HG02884 (cell line): ENCODE results near the gene IGIP.

Source experiments
- ATAC-seq: cut with Tn5 transposase; IDR thresholded peaks from one replicate; pipeline ENCODE4 v1.9.1; 2021; ENCODE audit warnings: mild to moderate bottlenecking, moderate library complexity; ENCODE audit not compliant: unreplicated experiment

The IGIP gene

DNA sequence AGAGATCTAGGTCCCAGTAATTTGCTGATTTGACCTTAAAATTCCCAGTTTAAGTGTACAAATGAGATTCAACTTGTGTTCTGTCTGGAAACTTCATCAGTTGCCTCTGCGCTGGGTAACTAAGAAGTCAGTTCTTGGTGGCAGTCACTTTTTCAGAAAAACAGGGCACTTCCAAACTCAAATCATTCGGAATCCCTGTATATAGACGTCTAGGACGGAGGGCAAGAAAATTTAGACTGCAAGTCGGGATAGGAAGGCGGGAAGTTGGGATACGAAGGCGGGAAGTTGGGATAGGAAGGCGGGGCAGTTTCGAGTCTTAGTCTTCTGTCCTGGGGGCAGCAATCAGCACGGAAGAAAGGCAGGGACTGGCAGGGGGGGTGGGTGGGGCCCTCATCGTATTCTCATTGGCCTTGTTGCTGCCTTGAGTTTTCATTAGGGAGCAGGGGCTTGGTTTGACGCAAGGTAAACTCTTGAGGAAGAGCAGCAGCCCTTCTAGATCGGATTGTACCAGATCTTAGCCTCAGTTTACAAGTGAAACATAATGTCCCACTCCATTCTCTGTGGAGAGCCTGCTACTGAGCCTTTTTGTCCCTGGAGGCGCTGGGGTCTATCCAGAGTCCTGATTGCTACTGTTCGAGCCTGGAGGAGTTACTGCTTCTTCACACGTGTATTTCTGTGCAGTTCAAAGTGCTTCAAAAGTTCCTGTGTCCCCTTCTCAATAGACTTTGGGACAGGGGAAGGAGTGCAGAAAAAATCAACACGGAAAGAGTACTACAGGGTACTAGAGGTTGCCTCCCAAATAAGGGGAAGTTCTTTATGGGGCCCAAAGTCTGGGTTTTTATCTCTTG, 14.5 kb upstream of the IGIP start:
- no peak for ATAC-seq

- ATAC-seq, result no peak
These were observed 13.7 kb upstream of the IGIP start for GRCh38 chr5:140111859-140112551.

DNA sequence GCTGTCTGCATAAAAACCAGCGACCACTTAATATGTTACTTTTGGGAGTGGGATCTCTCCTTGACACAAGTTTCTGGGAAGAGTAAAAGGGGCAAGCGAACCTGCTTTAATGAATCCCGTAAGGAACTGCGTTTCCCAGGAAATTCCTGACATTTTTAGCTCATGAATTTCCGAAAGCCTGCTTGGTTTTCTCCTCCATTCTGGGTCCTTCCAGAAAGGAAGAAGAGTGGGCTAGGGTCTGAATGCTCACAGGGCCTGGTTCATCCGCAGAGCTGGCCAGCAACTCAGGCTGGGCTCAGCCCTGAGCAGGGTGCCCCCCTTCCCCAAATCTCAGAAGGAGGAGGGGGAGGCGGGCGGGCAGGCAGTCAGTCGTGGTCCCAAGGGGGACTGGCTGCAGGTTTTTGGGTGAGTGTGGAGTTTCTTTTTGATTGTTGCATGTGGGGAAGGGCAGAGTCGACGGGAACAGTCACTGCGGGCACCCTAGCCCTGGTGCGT, 13.0 kb upstream of the IGIP start:
- ATAC-seq, result no peak

- no peak for ATAC-seq
These were observed 12.5 kb upstream of the IGIP start for GRCh38 chr5:140113180-140113698.

DNA sequence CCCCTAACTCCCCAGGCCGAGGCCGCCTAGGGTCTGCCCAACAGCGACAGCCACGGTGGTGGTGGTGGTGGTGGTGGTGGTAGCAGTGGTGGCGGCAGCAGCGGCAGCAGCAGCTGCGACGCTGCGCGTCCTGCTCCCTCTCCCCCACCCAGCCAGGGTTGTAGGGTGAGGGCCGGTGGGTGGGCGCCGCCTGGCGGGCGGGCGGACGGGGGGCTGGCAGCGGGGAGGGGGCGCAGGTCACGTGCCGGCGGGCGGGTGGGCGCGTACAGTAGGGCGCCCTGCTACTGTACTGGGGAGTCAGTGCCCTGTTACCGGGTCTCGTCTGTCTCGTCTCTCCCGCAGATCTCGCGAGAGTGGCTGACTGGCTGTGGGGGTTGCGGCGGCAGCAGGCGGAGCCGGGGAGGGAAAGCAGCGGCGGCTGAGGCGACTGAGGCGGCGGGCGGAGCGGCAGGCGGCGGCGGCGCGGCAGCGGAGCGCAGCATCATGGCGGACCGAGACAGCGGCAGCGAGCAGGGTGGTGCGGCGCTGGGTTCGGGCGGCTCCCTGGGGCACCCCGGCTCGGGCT, 12.0 kb upstream of the IGIP start, which contains the start of gene PURA:
PURA (plus strand) TSS at position 411 of the 565 bp plus-strand sequence; CDS start at position 484, 73 bp downstream.
- peak; percentile 76 for ATAC-seq

GRCh38 chr5:140114341-140115185, 11.2 kb upstream of the IGIP start:
- ATAC-seq, result peak; percentile 27

DNA sequence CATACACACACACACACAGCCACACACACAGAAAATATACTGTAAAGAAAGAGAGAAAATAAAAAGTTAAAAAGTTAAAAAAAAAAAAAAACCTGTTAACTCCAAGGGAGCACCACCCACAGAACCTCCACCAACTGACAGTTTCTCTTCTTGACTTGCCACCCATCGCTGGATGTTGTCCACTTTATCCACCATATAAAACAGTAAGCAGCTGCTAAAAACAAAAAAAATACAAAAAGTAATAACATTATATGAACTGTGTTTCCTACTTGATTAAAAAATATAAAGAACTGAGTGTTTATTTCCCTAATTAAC, 10.6 kb upstream of the IGIP start:
- ATAC-seq, result no peak

GRCh38 chr5:140116716-140117115, 9.0 kb upstream of the IGIP start:
- ATAC-seq, result no peak

DNA sequence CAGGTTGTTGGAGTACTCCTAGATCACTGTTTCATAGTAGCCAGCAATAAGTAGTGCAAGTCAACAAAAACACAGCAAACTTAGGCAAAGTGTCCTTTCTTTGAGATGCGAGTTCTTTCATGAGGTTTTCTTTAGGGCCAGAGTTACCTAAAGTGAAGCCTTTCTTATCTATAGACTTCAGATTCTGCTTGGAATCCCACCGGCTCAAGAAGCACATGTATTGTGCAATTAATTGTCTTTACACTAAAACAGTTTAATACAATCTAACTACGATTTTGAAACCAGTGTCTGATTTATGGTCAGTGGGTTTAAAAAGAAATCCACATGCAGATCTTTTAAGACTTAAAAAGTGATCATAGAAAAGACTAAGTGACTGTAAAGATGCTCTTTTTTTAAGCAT, 8.2 kb upstream of the IGIP start:
- no peak for ATAC-seq

DNA sequence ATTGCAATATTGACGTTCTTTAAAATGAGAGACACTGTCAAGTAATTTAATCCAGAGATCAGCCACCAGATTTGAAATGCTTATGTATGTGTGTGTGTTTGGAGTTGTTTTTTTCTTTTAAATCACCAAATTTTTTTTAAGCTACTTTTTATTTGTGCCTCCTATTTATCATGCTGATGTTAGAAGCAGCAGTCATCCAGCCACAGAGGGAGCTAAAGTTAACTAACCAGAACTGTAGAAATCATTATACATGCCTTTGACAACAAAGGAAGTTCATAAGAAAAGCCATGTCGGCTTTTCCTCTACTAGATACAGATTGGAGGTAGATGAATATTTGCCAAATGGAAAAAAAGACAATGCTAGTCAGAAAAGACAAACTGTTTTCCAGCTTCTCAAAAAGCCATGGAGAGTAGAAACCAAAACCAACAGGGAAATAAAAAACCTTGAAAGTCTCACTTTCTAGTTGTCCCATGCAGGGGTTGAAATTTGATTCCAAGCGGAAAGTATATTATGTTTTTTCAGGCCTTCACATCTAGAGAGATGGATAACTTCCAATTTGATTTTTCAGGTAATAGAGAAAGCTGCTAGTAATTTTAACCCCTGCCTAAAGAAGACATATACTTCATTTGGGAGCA, 7.3 kb upstream of the IGIP start:
- ATAC-seq, result no peak

GRCh38 chr5:140126315-140127012, 727 bp downstream of the IGIP start:
- no peak for ATAC-seq

DNA sequence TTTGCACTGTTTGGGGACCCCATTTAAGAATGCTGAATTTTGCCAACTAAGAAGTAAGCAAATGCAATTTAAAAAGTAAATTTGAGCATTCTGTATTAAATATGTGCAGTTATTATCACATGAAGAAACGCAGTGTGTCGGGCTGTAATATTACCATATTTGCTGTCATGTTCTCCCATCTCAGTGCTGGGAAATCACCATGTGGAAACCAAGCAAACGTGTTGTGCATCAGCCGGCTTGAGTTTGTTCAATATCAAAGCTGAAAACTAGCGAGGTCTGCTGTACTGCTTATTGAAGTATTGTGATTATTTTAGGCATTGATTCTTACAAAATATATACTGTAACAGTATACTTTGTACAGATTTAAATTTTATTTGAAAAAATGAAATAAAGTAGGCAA, 2.6 kb downstream of the IGIP start:
- no peak for ATAC-seq

DNA sequence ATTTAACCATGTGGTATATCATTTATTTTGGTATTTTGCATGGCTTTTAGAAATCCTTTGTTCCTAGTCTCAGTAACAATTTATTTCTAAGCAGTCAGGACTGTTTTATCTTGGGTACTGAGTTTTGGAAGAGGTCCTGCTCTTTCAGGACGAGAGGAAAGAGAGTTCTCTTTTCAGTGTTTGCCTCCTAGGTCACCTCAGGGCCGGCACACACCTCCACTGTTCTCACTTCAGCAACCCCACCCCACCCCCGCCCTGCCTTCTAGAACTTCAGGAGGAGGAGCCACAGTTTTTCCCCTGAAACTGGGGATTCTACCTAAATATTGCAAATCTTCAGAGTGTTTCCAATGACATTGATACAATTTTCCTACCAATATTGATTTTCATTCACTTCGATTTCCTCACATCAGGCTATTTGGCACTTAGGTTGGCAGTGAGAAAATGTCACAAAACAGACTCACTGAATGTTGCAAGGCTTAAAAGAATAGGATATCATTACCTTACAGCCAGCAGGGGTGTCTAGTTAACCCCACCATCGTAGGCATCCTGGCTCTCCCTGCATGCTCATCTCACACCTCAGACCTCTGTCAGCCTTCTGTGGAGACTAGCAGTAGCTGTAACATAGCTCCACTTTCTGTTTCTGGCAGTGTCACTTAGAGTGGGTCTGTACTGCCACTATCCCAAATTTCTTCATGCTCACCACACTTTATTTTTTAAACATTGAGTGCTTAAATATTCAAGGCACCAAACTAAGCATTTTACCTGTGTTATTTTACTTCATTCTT, 5.4 kb downstream of the IGIP start:
- ATAC-seq, result no peak

DNA sequence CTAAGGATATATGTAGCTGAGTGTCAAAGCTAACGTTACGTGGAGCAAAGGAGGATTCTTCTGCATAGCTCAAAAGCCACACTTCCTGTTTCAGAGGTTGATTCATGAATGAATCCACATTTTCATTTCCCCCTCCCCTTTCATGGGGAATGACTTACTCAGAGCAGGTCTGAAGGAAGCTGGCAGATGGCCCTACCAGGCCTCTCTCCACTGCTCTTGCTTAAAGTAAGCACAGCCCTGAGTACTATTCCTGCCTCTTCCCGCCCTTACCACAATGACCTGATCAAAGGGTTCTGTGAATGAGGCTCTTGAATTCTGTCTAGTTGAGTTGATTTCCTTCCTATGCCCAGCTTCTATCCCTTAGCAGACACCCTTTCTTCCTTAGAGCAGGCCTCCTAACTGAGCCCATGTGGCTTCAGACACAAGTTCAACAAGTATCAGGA, 6.3 kb downstream of the IGIP start:
- ATAC-seq, result no peak

- no peak for ATAC-seq
These were observed 7.9 kb downstream of the IGIP start for GRCh38 chr5:140133514-140134167.

DNA sequence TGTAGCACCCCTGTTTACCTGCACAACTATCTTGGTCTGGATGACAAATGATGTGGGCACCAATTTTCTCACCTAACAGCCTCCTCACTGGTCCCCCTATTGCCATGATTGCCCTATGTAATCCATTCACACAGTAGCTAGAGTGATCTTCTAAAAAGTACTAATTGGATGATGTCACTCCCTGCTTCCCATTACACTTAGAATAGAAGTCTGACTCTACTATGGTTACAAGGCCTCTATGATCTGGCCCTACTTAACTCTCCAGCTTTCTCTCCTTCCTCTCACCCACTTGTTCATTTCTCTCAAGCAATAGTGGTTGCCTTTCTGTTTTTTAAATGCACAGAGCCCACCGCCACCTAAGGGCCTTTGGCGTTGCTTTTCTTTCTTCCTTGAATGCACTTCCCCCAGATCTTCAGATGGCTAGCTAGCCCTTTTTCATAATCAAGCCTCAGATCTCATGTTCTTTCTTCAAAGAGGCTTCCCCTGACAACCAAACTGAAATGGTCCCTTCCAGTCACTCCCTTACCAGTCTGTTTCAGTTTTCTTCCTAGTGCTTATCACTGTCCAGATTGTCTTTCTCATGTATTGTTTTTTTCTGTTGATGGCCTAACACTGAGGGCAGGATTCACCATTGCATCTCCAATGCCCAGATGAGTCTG, 8.7 kb downstream of the IGIP start:
- ATAC-seq, result no peak

- no peak for ATAC-seq
These were observed 9.4 kb downstream of the IGIP start for GRCh38 chr5:140135127-140135526.

- ATAC-seq, result no peak
These were observed 10.9 kb downstream of the IGIP start for GRCh38 chr5:140136624-140137023.
